GM10248 (cell line): Measurements from ENCODE around the gene SLC35B2.

Source experiments
- CTCF ChIA-PET: fragments of 300-600 bp; sonication (Branson Sonifier 250); formaldehyde crosslinking; extraction: SDS; loops from one replicate; lab custom pipeline; 2021; ENCODE audit warnings: antibody characterized with exemption; lab: Yijun Ruan, JAX
- POLR2A ChIA-PET: fragments of 350-650 bp; sonication (Branson Sonifier 250); formaldehyde crosslinking; extraction: SDS; loops from one replicate; lab custom pipeline; 2020; ENCODE audit warnings: antibody characterized with exemption; lab: Yijun Ruan, JAX
- DNase-seq: peaks from one replicate; pipeline ENCODE4 v3.0.0; 2012; ENCODE audit errors: extremely low spot score
- TF ChIP-seq, protein P1 (sequence below): IDR thresholded peaks from 2 replicates; pipeline ENCODE4 v1.5.1; 2012; ENCODE audit warnings: mild to moderate bottlenecking, low read depth; ENCODE audit errors: extremely low read depth, missing control alignments, control extremely low read depth

SLC35B2 gene, protein sequence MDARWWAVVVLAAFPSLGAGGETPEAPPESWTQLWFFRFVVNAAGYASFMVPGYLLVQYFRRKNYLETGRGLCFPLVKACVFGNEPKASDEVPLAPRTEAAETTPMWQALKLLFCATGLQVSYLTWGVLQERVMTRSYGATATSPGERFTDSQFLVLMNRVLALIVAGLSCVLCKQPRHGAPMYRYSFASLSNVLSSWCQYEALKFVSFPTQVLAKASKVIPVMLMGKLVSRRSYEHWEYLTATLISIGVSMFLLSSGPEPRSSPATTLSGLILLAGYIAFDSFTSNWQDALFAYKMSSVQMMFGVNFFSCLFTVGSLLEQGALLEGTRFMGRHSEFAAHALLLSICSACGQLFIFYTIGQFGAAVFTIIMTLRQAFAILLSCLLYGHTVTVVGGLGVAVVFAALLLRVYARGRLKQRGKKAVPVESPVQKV

GRCh38 chr6:44257025-44257752 is at the start of gene SLC35B2:
TSS of gene SLC35B2 (minus strand) at chr6:44257528. CDS start at chr6:44257410, 118 bp downstream.
- TF ChIP-seq, protein P1, sequence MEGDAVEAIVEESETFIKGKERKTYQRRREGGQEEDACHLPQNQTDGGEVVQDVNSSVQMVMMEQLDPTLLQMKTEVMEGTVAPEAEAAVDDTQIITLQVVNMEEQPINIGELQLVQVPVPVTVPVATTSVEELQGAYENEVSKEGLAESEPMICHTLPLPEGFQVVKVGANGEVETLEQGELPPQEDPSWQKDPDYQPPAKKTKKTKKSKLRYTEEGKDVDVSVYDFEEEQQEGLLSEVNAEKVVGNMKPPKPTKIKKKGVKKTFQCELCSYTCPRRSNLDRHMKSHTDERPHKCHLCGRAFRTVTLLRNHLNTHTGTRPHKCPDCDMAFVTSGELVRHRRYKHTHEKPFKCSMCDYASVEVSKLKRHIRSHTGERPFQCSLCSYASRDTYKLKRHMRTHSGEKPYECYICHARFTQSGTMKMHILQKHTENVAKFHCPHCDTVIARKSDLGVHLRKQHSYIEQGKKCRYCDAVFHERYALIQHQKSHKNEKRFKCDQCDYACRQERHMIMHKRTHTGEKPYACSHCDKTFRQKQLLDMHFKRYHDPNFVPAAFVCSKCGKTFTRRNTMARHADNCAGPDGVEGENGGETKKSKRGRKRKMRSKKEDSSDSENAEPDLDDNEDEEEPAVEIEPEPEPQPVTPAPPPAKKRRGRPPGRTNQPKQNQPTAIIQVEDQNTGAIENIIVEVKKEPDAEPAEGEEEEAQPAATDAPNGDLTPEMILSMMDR = peak; percentile 89
- peak; percentile 79 for DNase-seq
- CTCF ChIA-PET = interaction anchor here (0.7 to 1.8 kb wide), 24 partner anchors 9 to 589 kb away, joined by 3 to 12 read pairs (median 4); partner anchors contain the start of gene AARS2
- POLR2A ChIA-PET = interaction anchor here (0.7 to 3.7 kb wide), 8 partner anchors 10 to 130 kb away, joined by 3 to 56 read pairs (median 4); partner anchors contain the start of genes CDC5L, HSP90AB1 and SLC29A1

GRCh38 chr6:44306710-44307109 is 49.4 kb upstream of the SLC35B2 start:
- DNase-seq = no peak
- TF ChIP-seq, protein P1 = no peak
- ChIA-PET CTCF (interaction anchor here (0.7 to 13.1 kb wide), 8 partner anchors 10 to 228 kb away, joined by 3 to 182 read pairs (median 12); partner anchors contain the start of genes NFKBIE and TMEM151B), POLR2A (interaction anchor here (0.7 kb wide), 1 partner anchor 208 kb away, joined by 4 read pairs; no protein-coding TSS in a partner anchor)

DNA sequence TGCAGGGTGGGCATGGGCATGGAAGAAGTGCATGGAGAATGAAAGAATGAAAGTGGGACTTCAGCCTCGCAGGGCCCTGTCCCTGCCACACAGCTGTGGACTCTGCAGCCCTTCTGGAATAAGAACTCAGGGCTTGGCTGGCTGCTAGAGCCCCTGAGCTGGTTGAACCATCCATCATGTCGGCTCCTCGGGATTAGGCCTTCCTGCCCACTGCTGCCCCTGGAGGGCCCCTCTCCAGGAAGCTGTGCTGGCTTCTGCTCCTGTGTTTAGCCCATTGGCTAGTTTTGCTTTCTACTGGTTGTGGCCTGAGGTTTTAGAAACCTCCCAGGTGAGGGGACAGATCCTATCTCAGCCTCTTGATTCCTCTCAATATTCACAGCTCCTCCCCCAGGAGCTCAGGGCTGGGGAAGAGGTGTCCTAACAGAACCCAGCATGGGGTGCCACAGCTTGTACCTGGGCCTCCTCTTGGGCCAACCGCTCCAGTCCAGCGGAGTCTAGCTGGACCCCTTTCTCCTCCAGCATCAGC is 47.9 kb upstream of the SLC35B2 start:
- ChIA-PET POLR2A (interaction anchor here (0.6 to 1.3 kb wide), 3 partner anchors 9 to 37 kb away, joined by 3 to 4 read pairs (median 3); no protein-coding TSS in a partner anchor), CTCF (interaction anchor here (0.6 to 13.1 kb wide), 21 partner anchors 8 to 208 kb away, joined by 3 to 182 read pairs (median 4); partner anchors contain the start of genes AARS2, NFKBIE, SLC35B2 and TMEM151B)
- DNase-seq = no peak
- TF ChIP-seq, protein P1 = peak; percentile 3

- ChIA-PET CTCF (interaction anchor here (0.6 to 13.1 kb wide), 21 partner anchors 8 to 208 kb away, joined by 3 to 182 read pairs (median 4); partner anchors contain the start of genes AARS2, NFKBIE, SLC35B2 and TMEM151B), POLR2A (interaction anchor here (0.6 to 1.3 kb wide), 2 partner anchors 9 to 26 kb away, joined by 3 to 4 read pairs; no protein-coding TSS in a partner anchor)
- peak; percentile 79 for DNase-seq
- TF ChIP-seq, protein P1 = peak; percentile 73
Measured at GRCh38 chr6:44304282-44305199, 47.2 kb upstream of the SLC35B2 start.

- CTCF ChIA-PET = interaction anchor here (1.0 to 13.1 kb wide), 10 partner anchors 7 to 131 kb away, joined by 3 to 182 read pairs (median 8); partner anchors contain the start of genes AARS2, NFKBIE and TMEM151B
Measured at GRCh38 chr6:44303842-44304241, 46.5 kb upstream of the SLC35B2 start.

More at GRCh38 chr6:44303842-44304241, 46.5 kb upstream of the SLC35B2 start:
- DNase-seq = no peak
- POLR2A ChIA-PET = no interaction called here
- TF ChIP-seq, protein P1 = no peak
